Aorta (tissue), 5 donors: ENCODE data around the gene SLIT1. TPM values are rescaled to one million over a fixed set of nuclear protein-coding genes. Genes with fewer than 3 reads are reported as not detected.

Experiments
- ATAC-seq: fragments of 200-7000 bp; cut with Tn5 transposase; one replicate; pipeline ENCODE4 v1.9.1; 2022; ENCODE audit warnings: moderate library complexity; ENCODE audit not compliant: low FRiP score
- DNase-seq, 2 donors: peaks; one replicate each; pipeline ENCODE4 v3.0.0-alpha.2; 2020
- H3K27ac ChIP-seq, 2 donors: one replicate each; pipeline ENCODE4 v1.5.1; 2013; ENCODE audit warnings: low read length in 2 of 2, mild to moderate bottlenecking in 2 of 2, moderate library complexity in 2 of 2, control low read depth in 1 of 2, inconsistent platforms in 1 of 2, low read depth in 1 of 2
- H3K27me3 ChIP-seq, 2 donors: one replicate each; pipeline ENCODE4 v1.6.1; 2013; ENCODE audit warnings: control low read depth in 1 of 2, low read length in 1 of 2, mild to moderate bottlenecking in 1 of 2, moderate library complexity in 1 of 2; ENCODE audit not compliant: insufficient read depth in 2 of 2, control insufficient read depth in 1 of 2
- H3K36me3 ChIP-seq, 2 donors: one replicate each; pipeline ENCODE4 v1.6.1; 2013; ENCODE audit warnings: control low read depth in 1 of 2, low read length in 1 of 2, mild to moderate bottlenecking in 1 of 2; ENCODE audit not compliant: insufficient read depth in 2 of 2, control insufficient read depth in 1 of 2
- H3K4me1 ChIP-seq, 2 donors: one replicate each; pipeline ENCODE4 v1.6.1; 2013; ENCODE audit warnings: low read length in 2 of 2, control low read depth in 1 of 2, mild to moderate bottlenecking in 1 of 2, moderate library complexity in 1 of 2; ENCODE audit not compliant: insufficient read depth in 2 of 2, control insufficient read depth in 1 of 2
- H3K4me3 ChIP-seq, 2 donors: one replicate each; pipeline ENCODE4 v1.5.1; 2013; ENCODE audit warnings: low read length in 2 of 2, control low read depth in 1 of 2, mild to moderate bottlenecking in 1 of 2
- H3K9me3 ChIP-seq: one replicate; pipeline ENCODE4 v1.6.1; 2013; ENCODE audit warnings: mild to moderate bottlenecking, low read length; ENCODE audit not compliant: control insufficient read depth
- WGBS, 2 donors: extraction: QIAGEN DNeasy Blood & Tissue Kit; methylation state at CpG; one replicate each; pipeline ENCODE4 v1.1.7; 2013; 5-methylcytosine and 5-hydroxymethylcytosine counted together
- intact Hi-C, 2 donors: fragments of 100-400 bp; cut with DNase I; formaldehyde crosslinking; loops; one replicate each; pipeline versions ENCODE4 v1.14.2 to v1.15.0; 2022
- polyA plus RNA-seq, 2 donors: library from polyadenylated mRNA; stranded (reverse); fragments of 200-250 nt; gene quantifications; one replicate each; pipeline ENCODE4 v1.2.3, GENCODE V29; 2013
- total RNA-seq, 2 donors: library from RNA; stranded (reverse); fragmentation: NEBNext Ultra II Directional; extraction: Animal tissue kit (Norgen Biotek cat#: 25700); gene quantifications; one replicate each; pipeline ENCODE4 v1.2.1, GENCODE V29; 2021
- donor health status: healthy with polysubstance abuse.
- donor health status: Bipolar disorder and iron deficiency.
- donor health status: DM: no; HTN: no; CAD: no.
- donor health status: DM: no; HTN: no; CAD: no.
- donor health status: DM: yes; HTN: yes; CAD: no.

SLIT1 gene
- total and polyA plus RNA-seq, 4 donors = 0.13 to 0.42 (median 0.22) TPM

DNA sequence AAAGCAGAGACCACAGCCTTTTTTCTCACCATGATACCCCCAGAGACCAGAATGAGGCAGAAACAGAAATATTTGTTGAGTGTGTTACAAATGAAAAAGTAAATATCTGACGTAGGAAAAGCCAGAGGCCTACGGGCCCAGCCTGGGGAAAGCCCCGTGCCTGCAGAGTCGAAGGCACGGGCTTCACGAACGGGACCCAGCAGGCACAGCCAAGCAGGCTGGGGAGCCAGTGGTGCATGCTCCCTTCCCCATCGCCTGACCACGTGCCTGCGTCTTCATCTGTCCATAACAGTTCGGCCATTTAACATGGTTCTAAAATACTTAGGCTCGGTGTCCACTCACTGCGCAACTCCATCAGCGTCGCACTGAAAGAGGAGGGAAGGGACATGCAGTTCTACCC, 50.8 kb downstream of the SLIT1 start:
- no peaks in the 10 kb centered on the region for H3K9me3 ChIP-seq
- DNase-seq (peak in 1 of 2 donors; percentile 22), ATAC-seq (no peak)
- no peaks in the 10 kb centered on the region for H3K27me3 ChIP-seq
- 83 to 89% methylated on average over 15 of the region's 15 CpGs for WGBS, 2 donors
- no peaks in the 10 kb centered on the region for H3K36me3 ChIP-seq
- H3K4me3 ChIP-seq = no peak overlapping the region
- intact Hi-C loops = no loop called here
- no peaks in the 10 kb centered on the region for H3K4me1 ChIP-seq
- H3K27ac ChIP-seq = no peak overlapping the region

DNA sequence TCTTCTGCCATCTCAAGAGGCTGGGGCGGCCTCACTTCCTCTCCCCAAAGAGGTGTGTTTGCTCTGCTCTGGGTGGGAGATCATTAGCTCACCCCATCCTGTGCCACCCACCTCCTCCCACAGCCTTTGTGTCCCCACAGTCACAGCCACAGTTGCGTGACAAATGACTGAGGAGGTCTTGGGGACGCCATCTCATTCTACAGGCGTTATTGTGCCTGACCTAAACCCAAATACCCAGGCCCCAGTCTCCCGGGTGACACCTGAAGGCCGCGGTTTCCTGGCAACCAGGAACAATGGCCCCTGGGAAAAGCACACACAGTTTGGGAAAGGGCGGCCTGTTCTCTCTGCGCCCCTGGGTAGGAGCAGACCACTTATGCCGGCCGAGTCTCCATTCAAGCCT, 51.6 kb downstream of the SLIT1 start:
- Histone ChIP-seq H3K27me3 (no peaks in the 10 kb centered on the region), H3K4me1 (no peaks in the 10 kb centered on the region), H3K36me3 (no peaks in the 10 kb centered on the region), H3K9me3 (no peaks in the 10 kb centered on the region), H3K4me3 (no peak overlapping the region), H3K27ac (no peak overlapping the region)
- DNase-seq (peak in 1 of 2 donors; percentile 43), ATAC-seq (no peak)
- intact Hi-C loops = no loop called here
- WGBS, 2 donors = 91 to 94% methylated on average over 11 of the region's 11 CpGs

DNA sequence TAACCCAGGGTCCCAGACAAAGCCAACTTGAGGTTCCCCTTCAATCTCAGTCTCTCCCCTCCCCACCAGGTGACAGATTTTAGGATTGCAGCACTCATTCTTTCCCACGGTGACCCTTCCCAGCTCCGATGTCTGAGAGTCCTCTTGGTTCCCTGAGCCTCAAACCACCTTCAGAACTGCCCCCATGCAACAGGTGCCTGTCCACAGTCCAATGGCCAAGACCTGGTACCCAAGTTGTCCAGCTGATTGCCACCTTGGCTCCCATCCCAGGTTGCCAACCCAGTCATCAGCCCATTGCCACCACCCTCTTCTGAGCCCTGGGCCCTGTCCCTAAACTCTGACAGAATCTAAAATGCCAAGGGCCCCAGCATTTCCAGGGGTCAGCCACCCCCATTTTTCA, 53.5 kb downstream of the SLIT1 start:
- H3K27me3 ChIP-seq = no peaks in the 10 kb centered on the region
- no peak for ATAC-seq
- peak in 1 of 2 donors; percentile 19 for DNase-seq
- H3K4me3 ChIP-seq = no peak overlapping the region
- no peaks in the 10 kb centered on the region for H3K9me3 ChIP-seq
- intact Hi-C loops = no loop called here
- H3K36me3 ChIP-seq = no peaks in the 10 kb centered on the region
- H3K27ac ChIP-seq = no peak overlapping the region
- WGBS, 2 donors = 82 to 87% methylated on average over 2 of the region's 2 CpGs
- no peaks in the 10 kb centered on the region for H3K4me1 ChIP-seq

DNA sequence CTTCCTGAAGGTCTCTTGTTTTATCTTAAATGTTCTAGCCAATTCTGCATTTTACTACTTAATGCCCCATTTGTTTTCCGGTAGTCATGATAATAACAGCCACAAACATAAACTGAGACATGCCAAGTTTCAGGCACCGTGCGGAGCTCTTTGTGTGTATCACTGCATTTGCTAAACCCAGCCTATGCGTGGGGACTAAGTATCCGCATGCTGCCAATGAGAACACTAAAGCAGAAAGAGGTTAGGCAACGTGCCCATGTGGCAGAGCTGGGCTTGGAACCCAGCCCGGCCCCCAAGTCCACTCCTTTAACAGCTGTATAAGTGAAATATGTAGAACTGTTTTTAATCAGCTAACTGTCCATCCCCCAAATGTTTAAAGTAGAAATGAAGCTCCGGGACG, 54.1 kb downstream of the SLIT1 start:
- intact Hi-C loops = no loop called here
- Histone ChIP-seq H3K9me3 (no peaks in the 10 kb centered on the region), H3K36me3 (no peaks in the 10 kb centered on the region), H3K4me1 (no peaks in the 10 kb centered on the region), H3K27ac (no peak overlapping the region), H3K4me3 (no peak overlapping the region), H3K27me3 (no peaks in the 10 kb centered on the region)
- no peak for ATAC-seq
- 7 to 33% methylated on average over 9 of the region's 9 CpGs for WGBS, 2 donors
- DNase-seq = peak in 1 of 2 donors; percentile 27

GRCh38 chr10:97131181-97131628, 54.6 kb downstream of the SLIT1 start:
- intact Hi-C loops = no loop called here
- H3K27me3 ChIP-seq = no peaks in the 10 kb centered on the region
- H3K4me1 ChIP-seq = no peaks in the 10 kb centered on the region
- H3K36me3 ChIP-seq = no peaks in the 10 kb centered on the region
- 78 to 85% methylated on average over 8 of the region's 8 CpGs for WGBS, 2 donors
- H3K27ac ChIP-seq = no peak overlapping the region
- ATAC-seq (no peak), DNase-seq (peak in 1 of 2 donors; percentile 64)
- no peaks in the 10 kb centered on the region for H3K9me3 ChIP-seq
- no peak overlapping the region for H3K4me3 ChIP-seq

GRCh38 chr10:97129666-97130065, 56.1 kb downstream of the SLIT1 start:
- intact Hi-C loops = no loop called here
- Histone ChIP-seq H3K4me3 (no peak overlapping the region), H3K9me3 (no peaks in the 10 kb centered on the region), H3K4me1 (no peaks in the 10 kb centered on the region), H3K27ac (no peak overlapping the region), H3K36me3 (no peaks in the 10 kb centered on the region), H3K27me3 (no peaks in the 10 kb centered on the region)
- DNase-seq (peak in 1 of 2 donors; percentile 39), ATAC-seq (no peak)
- WGBS, 2 donors = 40 to 42% methylated on average over 11 of the region's 11 CpGs

GRCh38 chr10:97128516-97129154, 57.1 kb downstream of the SLIT1 start:
- intact Hi-C loops = no loop called here
- no peak for ATAC-seq
- WGBS, 2 donors = 55 to 59% methylated on average over 12 of the region's 12 CpGs
- Histone ChIP-seq H3K27me3 (no peaks in the 10 kb centered on the region), H3K36me3 (no peaks in the 10 kb centered on the region), H3K9me3 (no peaks in the 10 kb centered on the region), H3K4me3 (no peak overlapping the region), H3K4me1 (no peaks in the 10 kb centered on the region), H3K27ac (no peak overlapping the region)
- DNase-seq = peak in 1 of 2 donors; percentile 17

DNA sequence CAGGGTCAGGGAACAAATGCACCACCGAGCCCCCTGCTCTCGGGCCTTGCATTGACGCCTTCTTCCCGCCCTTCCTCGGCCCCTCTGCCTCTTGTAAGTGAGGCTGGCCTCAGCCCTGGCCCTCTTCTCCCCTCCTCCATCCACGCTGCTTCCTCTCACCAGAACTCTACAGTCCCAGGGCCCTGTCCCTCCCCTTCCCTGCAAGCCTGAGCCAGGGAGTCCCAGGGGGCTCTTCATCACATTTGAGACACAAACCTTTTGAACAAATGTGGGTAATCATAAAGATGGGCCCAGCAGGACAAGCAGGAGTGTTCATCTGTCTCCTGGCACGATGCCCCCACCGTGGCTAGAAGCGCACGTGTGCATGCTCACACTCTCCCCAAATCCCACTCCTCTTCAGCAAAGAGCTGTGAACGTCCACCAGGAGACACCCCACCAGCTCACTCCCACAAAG, 57.7 kb downstream of the SLIT1 start:
- H3K4me1 ChIP-seq = no peaks in the 10 kb centered on the region
- H3K27ac ChIP-seq = no peak overlapping the region
- no peaks in the 10 kb centered on the region for H3K9me3 ChIP-seq
- no peak overlapping the region for H3K4me3 ChIP-seq
- no peaks in the 10 kb centered on the region for H3K27me3 ChIP-seq
- ATAC-seq (no peak), DNase-seq (peak in 1 of 2 donors; percentile 41)
- no peaks in the 10 kb centered on the region for H3K36me3 ChIP-seq
- WGBS, 2 donors = 51 to 57% methylated on average over 11 of the region's 11 CpGs
- intact Hi-C loops = no loop called here

DNA sequence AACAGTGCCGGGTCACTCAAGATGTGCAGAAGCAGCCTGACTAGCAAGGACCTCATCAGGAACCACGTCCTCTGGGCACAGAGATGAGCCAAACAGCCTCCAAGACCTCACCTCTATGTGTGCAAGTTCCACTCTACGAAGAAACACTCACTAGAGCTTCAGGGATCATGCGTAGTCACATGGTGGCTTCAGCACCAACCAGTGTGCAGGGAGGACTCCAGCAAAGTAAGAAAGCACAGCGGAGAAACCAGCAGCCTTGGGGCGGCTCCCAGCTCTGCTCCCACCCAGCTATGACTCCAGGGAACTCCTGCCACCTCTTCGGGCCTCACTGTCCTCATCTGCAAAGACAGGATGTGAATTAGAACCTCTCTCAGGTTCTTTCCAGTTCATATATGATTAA, 58.2 kb downstream of the SLIT1 start:
- Histone ChIP-seq H3K9me3 (no peaks in the 10 kb centered on the region), H3K4me3 (no peak overlapping the region), H3K36me3 (no peaks in the 10 kb centered on the region), H3K4me1 (no peaks in the 10 kb centered on the region), H3K27me3 (no peaks in the 10 kb centered on the region), H3K27ac (no peak overlapping the region)
- DNase-seq (peak in 1 of 2 donors; percentile 10), ATAC-seq (no peak)
- intact Hi-C loops = no loop called here
- WGBS, 2 donors = 71 to 74% methylated on average over 7 of the region's 7 CpGs
